ENCODE data around the gene KANK3.
"Not testable (repeated sequence)": the region's sequence is repeated elsewhere in the genome, so short reads cannot be mapped to it uniquely, and the experiment has no call there.

Gene KANK3

GRCh38 chr19:8336660-8337059 lies 6.4 kb downstream of the KANK3 start:
- DNase-seq, result no peak

GRCh38 chr19:8336072-8336569 lies 6.9 kb downstream of the KANK3 start:
- no peak for DNase-seq

- peak; percentile 73 for DNase-seq
Measured at GRCh38 chr19:8335343-8336071, 7.6 kb downstream of the KANK3 start.

GRCh38 chr19:8334458-8335342 lies 8.4 kb downstream of the KANK3 start:
- peak; percentile 73 to 79 for DNase-seq

- peak in 1 of 2 experiments; percentile 14 for DNase-seq
Measured at GRCh38 chr19:8333767-8334457, 9.2 kb downstream of the KANK3 start.

GRCh38 chr19:8332976-8333766 lies 9.9 kb downstream of the KANK3 start:
- no peak for DNase-seq

- no peak for DNase-seq
Measured at GRCh38 chr19:8331263-8331845, 11.7 kb downstream of the KANK3 start.

GRCh38 chr19:8329996-8330395 lies 13.1 kb downstream of the KANK3 start:
- no peak for DNase-seq

GRCh38 chr19:8325454-8325853 lies 17.6 kb downstream of the KANK3 start:
- DNase-seq, result no peak

GRCh38 chr19:8324186-8325050 lies 18.6 kb downstream of the KANK3 start:
- no peak for DNase-seq

GRCh38 chr19:8323781-8324185 lies 19.3 kb downstream of the KANK3 start:
- no peak for DNase-seq

- no peak for DNase-seq
Measured at GRCh38 chr19:8322638-8322997, 20.4 kb downstream of the KANK3 start.

GRCh38 chr19:8321986-8322637 lies 20.9 kb downstream of the KANK3 start:
- DNase-seq, result no peak

- DNase-seq, result peak; percentile 88 to 89
Measured at GRCh38 chr19:8321067-8321985, 21.7 kb downstream of the KANK3 start, which contains the start of the genes NDUFA7 and RPS28. Gene NDUFA7, minus strand, starts transcription at chr19:8321375. Its CDS starts 17 bp downstream, at chr19:8321358. Gene RPS28, plus strand, starts transcription at chr19:8321496. Its CDS starts 35 bp downstream, at chr19:8321531.

- DNase-seq, result no peak
Measured at GRCh38 chr19:8320564-8321066, 22.4 kb downstream of the KANK3 start.

- DNase-seq, result no peak
Measured at GRCh38 chr19:8319807-8320520, 23.1 kb downstream of the KANK3 start.

- not testable (repeated sequence) for DNase-seq
Measured at GRCh38 chr19:8318835-8319234, 24.2 kb downstream of the KANK3 start.
